MM.1S (cell line): ENCODE data around the gene GAS5.

Source experiments
- CTCF ChIP-seq: fragments of 300-600 bp; sonication (generic); IDR thresholded peaks from 2 replicates; pipeline ENCODE4 v1.5.1; 2016; ENCODE audit warnings: antibody characterized with exemption, low read length, mixed read lengths
- EZH2 ChIP-seq: fragments of 300-600 bp; sonication (generic); optimal IDR thresholded peaks from 2 replicates; pipeline ENCODE3; 2017; ENCODE audit warnings: low read depth, mild to moderate bottlenecking, antibody characterized with exemption, low read length, mixed read lengths

GRCh38 chr1:173917149-173917548 is 49.4 kb upstream of the GAS5 start, which contains the start of gene SERPINC1:
- TF ChIP-seq CTCF, result no peak
- no peak for TF ChIP-seq EZH2
